Epidermal melanocyte (primary cell): ENCODE data around the gene MRPS24.

Source experiments
- DNase-seq: peaks from one replicate; pipeline ENCODE4 v3.0.0; 2011; ENCODE audit warnings: low spot score; ENCODE audit not compliant: insufficient read length

The MRPS24 gene

GRCh38 chr7:43877968-43878864 lies 8.9 kb upstream of the MRPS24 start:
- no peak for DNase-seq

GRCh38 chr7:43876976-43877745 lies 7.8 kb upstream of the MRPS24 start:
- DNase-seq = no peak

GRCh38 chr7:43876241-43876640 lies 6.9 kb upstream of the MRPS24 start:
- no peak for DNase-seq

- DNase-seq = no peak
Measured at GRCh38 chr7:43873300-43873699, 4.0 kb upstream of the MRPS24 start.

GRCh38 chr7:43872406-43873110 lies 3.2 kb upstream of the MRPS24 start:
- peak; percentile 41 for DNase-seq

- DNase-seq = no peak
Measured at GRCh38 chr7:43871064-43871463, 1.7 kb upstream of the MRPS24 start.

- no peak for DNase-seq
Measured at GRCh38 chr7:43870316-43870715, 999 bp upstream of the MRPS24 start.

- peak; percentile 77 for DNase-seq
Measured at GRCh38 chr7:43869867-43870240, 537 bp upstream of the MRPS24 start.

- no peak for DNase-seq
Measured at GRCh38 chr7:43868681-43869005, 674 bp downstream of the MRPS24 start.

GRCh38 chr7:43868181-43868580 lies 1.1 kb downstream of the MRPS24 start:
- DNase-seq = no peak

GRCh38 chr7:43865277-43865676 lies 4.0 kb downstream of the MRPS24 start:
- no peak for DNase-seq

GRCh38 chr7:43864126-43864525 lies 5.2 kb downstream of the MRPS24 start:
- no peak for DNase-seq

GRCh38 chr7:43856996-43857395 lies 12.3 kb downstream of the MRPS24 start:
- no peak for DNase-seq

- no peak for DNase-seq
Measured at GRCh38 chr7:43856316-43856715, 13.0 kb downstream of the MRPS24 start.

GRCh38 chr7:43855176-43855575 lies 14.1 kb downstream of the MRPS24 start:
- no peak for DNase-seq

- DNase-seq = no peak
Measured at GRCh38 chr7:43851805-43852204, 17.5 kb downstream of the MRPS24 start.

GRCh38 chr7:43850348-43851116 lies 18.8 kb downstream of the MRPS24 start:
- peak; percentile 23 for DNase-seq

- no peak for DNase-seq
Measured at GRCh38 chr7:43849047-43849446, 20.3 kb downstream of the MRPS24 start.

GRCh38 chr7:43847496-43847895 lies 21.8 kb downstream of the MRPS24 start:
- no peak for DNase-seq

- no peak for DNase-seq
Measured at GRCh38 chr7:43844662-43845061, 24.7 kb downstream of the MRPS24 start.

- DNase-seq = no peak
Measured at GRCh38 chr7:43844257-43844656, 25.1 kb downstream of the MRPS24 start.
